H54 (cell line): ENCODE measurements around the gene TRPV6.

Experiments used
- DNase-seq: peaks from one replicate; pipeline ENCODE4 v3.0.0; 2011; ENCODE audit warnings: low spot score, mixed read lengths; ENCODE audit not compliant: insufficient read length
- FAIRE-seq: peaks from 3 replicates; lab custom pipeline; 2011; peaks lifted over from hg19 to GRCh38; lab: Jason Lieb, UNC
- POLR2A ChIP-seq: IDR thresholded peaks from 2 replicates; pipeline ENCODE4 v1.6.1; 2011; ENCODE audit warnings: low read depth, mild to moderate bottlenecking, low read length

Gene TRPV6

GRCh38 chr7:142885311-142886230 lies at the start of gene TRPV6:
Gene TRPV6 (minus strand): TSS chr7:142885745.
- no peak for TF ChIP-seq POLR2A
- no peak for FAIRE-seq
- no peak for DNase-seq

GRCh38 chr7:142934056-142934455 lies 48.5 kb upstream of the TRPV6 start:
- FAIRE-seq (no peak), DNase-seq (no peak)
- TF ChIP-seq POLR2A, result no peak

GRCh38 chr7:142933624-142934023 lies 48.1 kb upstream of the TRPV6 start, which contains the start of gene TRPV5:
Gene TRPV5 (minus strand): TSS chr7:142933746. CDS start chr7:142933459, 287 bp downstream.
- FAIRE-seq (no peak), DNase-seq (no peak)
- no peak for TF ChIP-seq POLR2A

DNA sequence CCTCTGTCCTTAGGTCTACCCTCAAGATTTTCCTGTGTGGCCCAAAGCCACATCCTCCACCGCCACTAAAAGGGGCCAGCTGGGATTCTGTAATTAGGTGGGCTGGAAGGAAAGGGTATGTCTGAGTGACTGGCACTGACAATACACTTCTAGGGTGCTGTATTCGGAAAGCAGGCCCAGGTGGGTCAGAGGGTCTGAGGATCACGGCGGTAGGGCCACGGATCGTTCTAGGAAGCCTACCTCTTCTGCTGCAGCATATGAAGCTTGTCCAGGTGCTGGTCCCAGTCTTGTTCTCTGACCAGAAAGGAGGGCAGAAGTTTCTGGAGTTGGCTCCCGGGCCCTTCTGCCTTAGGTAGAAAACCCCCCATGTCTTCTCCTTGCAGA lies 47.5 kb upstream of the TRPV6 start:
- DNase-seq, result no peak
- FAIRE-seq, result no peak
- TF ChIP-seq POLR2A, result no peak

DNA sequence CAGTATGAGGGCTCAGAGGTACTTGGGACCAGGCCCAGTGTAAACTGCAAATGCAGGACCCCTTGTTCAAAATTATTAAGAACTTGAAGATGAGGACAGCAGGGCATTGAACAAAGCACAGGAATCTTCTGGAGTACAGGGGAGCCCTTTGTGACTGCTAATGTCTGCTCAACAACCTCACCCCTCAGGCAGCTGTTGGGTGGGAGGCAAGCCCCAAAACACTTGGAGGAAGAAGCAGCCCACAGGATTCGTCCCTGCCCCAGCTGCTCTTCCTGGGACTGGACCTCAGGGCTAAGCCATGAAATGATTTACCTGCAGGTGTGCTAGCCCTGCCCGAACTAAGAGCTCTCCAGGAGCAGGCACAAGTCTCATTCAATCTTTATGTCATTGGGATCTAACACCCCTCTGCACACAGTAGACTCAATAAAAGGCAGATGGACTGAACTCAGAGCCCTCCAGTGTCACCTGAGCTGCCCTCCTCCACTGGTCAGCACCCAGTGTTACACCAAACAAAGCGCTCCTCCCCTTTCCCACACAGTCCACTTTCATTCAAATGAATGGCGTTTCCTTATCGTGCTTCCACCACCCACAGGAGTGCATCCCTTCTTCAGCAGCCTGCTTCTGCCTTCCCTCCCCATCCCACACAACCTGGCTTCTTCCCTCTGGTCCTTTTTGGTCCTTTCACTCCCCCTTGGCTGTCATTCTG lies 47.0 kb upstream of the TRPV6 start:
- DNase-seq (no peak), FAIRE-seq (no peak)
- TF ChIP-seq POLR2A, result no peak

GRCh38 chr7:142930126-142930730 lies 44.7 kb upstream of the TRPV6 start:
- FAIRE-seq (no peak), DNase-seq (no peak)
- TF ChIP-seq POLR2A, result no peak

GRCh38 chr7:142927949-142928348 lies 42.4 kb upstream of the TRPV6 start:
- FAIRE-seq (no peak), DNase-seq (no peak)
- TF ChIP-seq POLR2A, result no peak

DNA sequence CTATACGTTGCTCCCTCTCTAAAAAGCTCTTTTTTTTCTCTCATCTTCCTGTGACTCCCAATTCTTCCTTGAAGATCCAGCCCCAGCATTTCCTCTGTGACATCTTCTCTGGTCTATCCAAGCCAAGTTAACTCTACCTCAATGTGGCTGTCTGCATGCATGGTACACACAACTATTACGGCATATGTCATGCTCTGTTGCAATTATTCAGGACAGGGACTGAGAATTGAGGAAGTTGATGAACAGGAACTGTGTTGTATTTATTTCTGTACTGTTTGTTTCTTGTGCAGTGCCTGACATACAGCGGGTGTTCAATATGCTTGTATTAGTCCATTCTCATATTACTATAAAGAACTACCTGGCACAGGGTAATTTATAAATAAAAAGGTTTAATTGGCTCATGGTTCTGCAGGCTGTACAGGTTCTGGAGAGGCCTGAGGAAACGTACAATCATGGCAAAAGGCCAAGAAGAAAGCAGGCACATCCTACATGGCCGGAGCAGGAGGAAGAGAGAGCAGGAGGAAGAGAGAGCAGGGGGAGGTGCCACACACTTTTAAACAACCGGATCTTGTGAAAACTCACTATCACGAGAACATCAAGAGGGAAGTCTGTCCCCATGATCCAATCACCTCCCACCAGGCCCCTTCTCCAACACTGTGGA lies 41.7 kb upstream of the TRPV6 start:
- no peak for TF ChIP-seq POLR2A
- FAIRE-seq, result no peak
- DNase-seq, result no peak

GRCh38 chr7:142925413-142925812 lies 39.9 kb upstream of the TRPV6 start:
- TF ChIP-seq POLR2A, result no peak
- FAIRE-seq (no peak), DNase-seq (no peak)

DNA sequence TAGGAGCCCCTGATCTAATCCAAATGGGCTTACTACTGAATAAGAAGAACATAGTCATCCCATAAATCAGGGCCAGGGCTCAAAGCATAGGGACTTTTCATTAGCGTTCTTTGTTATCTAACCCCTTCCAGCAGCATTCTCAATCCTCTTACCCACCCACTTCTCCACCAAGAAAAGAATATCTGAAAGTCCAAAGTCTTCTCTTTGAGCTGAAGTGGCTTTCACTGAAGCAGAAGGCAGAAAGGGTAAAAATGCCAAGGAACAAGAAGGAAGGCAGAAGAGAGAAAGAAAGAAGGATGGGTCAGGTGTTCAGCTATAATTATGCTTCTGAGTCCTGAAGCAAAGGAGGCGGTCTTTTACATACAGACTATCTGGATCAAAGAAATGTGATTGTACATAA lies 37.8 kb upstream of the TRPV6 start:
- DNase-seq (no peak), FAIRE-seq (no peak)
- TF ChIP-seq POLR2A, result no peak

DNA sequence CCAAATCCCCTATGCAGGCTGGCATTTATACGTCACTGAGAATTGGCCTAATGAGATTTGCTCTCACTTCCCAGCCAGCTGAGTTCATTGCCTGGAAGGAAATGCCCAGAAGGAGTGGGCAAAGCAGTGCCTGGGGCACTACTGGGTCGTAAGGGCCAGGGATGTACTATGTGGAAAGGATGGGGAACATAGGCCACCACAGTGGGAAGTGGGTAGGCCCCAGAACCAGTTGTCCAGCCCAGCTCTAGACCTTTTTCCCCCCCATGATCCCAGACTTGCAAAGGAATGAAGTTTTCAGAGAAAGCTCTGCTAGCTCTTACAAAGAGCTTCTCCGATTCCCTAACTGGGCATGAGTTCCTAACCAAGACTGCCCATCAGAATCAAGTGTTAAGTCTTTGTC lies 34.1 kb upstream of the TRPV6 start:
- DNase-seq (no peak), FAIRE-seq (no peak)
- TF ChIP-seq POLR2A, result no peak

- no peak for DNase-seq
- FAIRE-seq, result no peak
- TF ChIP-seq POLR2A, result no peak
Observed at GRCh38 chr7:142918901-142919300, 33.4 kb upstream of the TRPV6 start.

DNA sequence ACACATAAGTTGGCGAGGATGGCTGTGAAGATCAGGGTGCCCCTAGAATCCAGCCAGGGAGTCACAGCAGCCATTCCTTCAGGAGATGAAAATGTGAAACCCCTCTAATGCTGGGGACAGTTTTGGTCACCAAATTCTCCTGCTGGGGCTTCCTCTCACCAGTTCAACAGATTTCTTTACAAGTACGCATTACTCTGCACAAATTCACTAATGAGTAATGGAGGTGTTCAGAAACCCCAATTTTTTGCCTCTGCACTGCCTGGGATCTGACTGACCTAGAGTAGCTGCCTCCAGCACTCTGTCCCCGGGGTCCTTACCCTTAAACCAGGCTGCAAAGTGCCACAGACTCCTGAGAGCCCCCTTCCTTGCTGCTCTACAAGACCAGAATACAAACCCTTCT lies 31.9 kb upstream of the TRPV6 start:
- DNase-seq (no peak), FAIRE-seq (no peak)
- TF ChIP-seq POLR2A, result no peak
